Stimulated activated CD4-positive, alpha-beta T cell treated with anti-CD3 and anti-CD28 coated beads, Interleukin-2, amount 100 ng/mL, for 48 hours (primary cell): Measurements from ENCODE around the gene RC3H1.
"Not testable (repeated sequence)": the region's sequence is repeated elsewhere in the genome, so short reads cannot be mapped to it uniquely, and the experiment has no call there.

Source experiments
- DNase-seq, 2 donors: peaks; one replicate each; pipeline ENCODE4 v3.0.0-alpha.2; 2020

Gene RC3H1

GRCh38 chr1:174018565-174018964 is 3.6 kb downstream of the RC3H1 start:
- no peak for DNase-seq

DNA sequence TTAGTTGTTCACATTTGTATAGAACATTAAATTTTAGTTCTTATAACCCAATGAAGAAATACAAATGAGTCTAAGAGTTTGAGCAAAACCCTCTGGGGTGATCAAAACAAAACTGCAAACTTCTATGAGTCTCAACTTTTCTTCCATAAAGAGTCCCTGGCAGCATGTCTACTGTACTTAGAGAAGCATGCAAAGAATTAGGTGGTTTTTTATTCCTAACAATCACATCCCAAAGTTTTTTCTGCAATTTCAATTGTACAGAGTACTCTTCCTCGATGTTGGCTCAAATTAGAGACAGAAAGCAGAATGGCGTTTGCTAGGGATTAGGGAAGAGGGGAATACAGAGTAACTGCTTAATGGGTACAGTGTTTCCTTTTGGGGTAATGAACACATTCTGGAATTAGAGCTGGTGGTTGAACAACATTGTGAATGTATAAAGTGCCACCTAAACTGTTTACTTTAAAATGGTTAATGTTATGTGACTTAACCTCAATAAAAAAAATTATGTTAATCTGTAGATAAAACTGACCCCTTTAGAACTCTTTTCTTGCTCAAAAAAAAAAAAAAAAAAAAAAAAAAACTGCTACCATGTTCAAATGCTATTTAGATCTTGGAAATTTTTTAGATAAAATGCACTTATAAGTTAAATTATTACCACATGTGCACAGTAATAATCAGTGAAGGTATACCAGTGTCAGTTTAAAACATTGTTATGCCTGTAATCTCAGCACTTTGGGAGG is 4.8 kb downstream of the RC3H1 start:
- DNase-seq: no peak

GRCh38 chr1:174013864-174014418 is 8.2 kb downstream of the RC3H1 start:
- DNase-seq: no peak

GRCh38 chr1:174008979-174009378 is 13.2 kb downstream of the RC3H1 start:
- no peak for DNase-seq

DNA sequence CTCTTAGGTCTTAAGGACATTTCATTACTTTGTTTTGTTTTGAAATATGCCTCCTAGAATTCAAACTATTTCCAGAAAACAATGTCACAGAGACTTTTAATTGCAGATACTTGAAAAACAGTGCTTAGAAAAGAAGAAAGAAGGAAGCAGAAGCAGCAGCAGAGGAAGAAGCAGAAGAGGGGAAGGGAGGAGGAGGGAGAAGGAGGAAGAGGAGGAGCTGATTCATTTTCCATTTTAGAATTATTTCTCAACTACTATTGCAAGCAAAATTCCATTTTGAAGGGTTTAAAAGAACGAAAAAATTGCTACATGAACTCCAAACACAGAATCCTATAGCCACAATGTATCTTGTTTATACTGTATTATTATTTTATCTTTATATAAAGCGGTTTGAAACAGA is 13.9 kb downstream of the RC3H1 start:
- no peak for DNase-seq

DNA sequence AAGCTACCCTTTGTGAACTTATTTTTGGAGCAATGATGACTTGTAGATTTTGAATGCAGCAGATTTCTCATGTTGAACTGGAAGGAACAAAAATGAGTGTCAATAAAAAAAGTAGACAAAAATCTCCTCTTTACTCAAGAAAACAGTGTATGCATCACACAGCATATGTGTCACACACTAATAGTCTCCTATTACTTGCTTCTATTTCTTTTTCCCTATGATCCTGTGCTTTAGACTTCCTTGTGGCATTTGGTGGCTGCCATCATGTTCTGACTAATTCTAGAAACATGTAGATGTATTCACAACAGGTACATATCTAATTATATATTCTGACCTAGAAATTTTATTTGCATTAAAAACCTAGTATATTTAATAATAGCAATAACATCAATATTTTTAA is 14.3 kb downstream of the RC3H1 start:
- DNase-seq: no peak

- no peak for DNase-seq
These were observed 17.1 kb downstream of the RC3H1 start for GRCh38 chr1:174005032-174005431.

DNA sequence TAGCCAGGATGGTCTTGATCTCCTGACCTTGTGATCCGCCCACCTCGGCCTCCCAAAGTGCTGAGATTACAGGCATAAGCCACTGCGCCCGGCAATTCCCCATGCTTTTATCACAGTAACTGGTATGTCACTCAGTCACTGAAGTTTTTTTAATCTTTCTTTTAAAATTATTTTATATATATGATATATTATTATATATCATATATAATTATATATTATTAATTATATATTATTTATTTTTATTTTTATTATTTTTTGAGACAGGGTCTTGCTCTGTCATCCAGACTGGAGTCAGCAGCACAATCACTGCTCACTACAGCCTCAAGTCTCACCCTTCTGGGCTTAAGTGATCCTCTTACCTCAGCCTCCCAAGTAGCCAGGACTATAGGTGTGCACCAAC is 18.3 kb downstream of the RC3H1 start:
- no peak for DNase-seq

DNA sequence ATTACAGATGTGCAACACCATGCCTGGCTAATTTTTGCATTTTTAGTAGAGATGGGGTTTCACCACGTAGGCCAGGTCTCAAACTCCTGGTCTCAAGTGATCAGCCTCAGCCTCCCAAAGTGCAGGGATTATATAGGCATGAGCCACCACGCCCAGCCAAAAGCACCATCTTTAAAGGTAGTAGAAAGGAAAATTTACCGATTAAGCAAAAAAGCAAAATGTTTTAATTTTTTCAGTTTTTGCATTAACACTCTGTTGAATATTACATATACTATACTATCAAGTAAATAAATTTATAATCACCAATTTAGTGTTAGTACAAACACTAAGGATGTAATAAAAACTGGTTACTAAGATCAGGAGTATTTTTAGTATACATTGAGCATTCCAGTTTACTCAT is 20.6 kb downstream of the RC3H1 start:
- no peak for DNase-seq

DNA sequence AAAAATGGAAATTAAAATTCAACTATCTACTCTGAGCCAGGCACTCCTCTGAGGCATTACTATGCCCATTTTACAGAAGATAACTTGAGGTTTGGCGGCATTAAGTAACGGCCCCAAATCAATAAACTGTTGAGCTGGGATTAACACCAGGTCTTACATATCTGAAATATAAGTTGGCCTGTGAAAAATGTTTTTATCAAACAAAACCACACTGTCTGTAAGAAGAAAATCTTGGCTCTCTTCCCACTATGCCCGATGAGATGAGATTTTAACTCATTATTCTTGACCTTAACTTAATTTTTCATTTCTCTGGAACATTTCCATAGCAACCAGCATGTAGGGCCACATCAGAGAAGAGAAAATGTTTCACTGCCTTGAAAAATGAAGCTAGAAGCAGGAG is 21.8 kb downstream of the RC3H1 start:
- DNase-seq: no peak

DNA sequence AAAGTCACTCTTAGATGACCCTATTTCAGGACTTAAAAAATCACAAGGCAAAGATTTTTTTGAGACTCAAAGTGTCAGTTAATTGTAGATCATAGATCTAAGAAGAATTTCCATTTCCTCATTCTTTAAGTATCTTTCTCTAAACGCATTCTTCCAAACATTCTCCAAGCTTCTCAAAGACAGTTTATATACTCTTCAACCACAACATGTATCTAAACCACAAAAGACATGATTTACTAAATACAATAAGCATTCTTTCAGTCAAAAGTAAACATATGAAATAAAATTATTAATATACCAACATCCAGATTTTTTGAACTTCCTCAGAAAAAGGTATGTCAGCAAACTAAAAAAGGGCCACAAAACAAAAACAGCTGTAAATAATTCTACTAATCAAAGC is 24.4 kb downstream of the RC3H1 start:
- DNase-seq: no peak

DNA sequence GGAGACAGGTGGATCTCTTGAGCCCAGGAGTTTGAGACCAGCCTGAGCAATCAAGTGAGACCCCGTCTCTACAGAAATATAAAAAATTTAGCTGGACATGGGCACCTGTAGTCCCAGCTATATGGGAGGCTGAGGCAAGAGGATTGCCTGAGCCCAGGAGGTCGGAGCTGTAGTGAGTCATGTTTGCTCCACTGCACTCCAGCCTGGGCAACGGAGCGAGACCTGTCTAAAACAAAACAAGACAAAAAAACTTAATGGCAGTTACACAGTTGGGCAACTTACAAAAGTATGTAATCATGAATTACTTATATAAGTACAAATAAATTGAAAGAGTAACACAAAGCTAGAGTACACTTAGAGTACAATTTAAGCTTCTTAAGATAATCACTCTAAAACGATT is 25.2 kb downstream of the RC3H1 start:
- no peak for DNase-seq

GRCh38 chr1:173995475-173995874 is 26.7 kb downstream of the RC3H1 start:
- no peak for DNase-seq

DNA sequence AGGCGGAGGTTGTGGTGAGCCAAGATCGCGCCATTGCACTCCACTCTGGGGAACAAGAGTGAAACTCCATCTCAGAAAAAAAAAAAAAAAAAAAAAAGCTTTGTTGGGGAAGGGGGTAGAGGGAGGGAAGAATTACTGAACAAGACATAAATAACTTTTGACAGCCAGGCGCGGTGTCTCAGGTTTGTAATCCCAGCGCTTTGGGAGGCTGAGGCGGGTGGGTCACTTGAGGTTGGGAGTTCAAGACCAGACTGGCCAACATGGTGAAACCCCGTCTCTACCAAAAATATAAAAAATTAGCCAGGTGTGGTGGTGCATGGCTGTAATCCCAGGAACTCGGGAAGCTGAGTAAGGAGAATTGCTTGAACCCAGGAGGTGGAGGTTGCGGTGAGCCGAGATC is 28.2 kb downstream of the RC3H1 start:
- not testable (repeated sequence) for DNase-seq

DNA sequence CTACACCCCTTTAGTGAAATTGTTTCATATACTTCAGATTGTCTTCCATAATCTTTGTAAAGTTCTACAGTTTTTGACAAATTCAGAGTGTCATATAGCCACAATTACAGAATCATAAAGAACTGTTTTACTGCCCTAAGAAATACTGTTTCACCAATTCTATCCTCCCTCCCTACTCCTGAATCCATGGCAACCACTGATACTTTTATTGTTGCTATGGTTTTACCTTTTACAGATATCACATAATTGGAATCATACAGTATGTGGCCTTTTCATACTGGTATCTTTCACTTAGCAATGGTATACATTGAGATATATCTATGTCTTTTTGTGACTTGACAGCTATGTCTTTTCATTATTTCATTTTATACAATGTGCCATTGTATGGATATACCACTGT is 34.1 kb downstream of the RC3H1 start:
- no peak for DNase-seq

DNA sequence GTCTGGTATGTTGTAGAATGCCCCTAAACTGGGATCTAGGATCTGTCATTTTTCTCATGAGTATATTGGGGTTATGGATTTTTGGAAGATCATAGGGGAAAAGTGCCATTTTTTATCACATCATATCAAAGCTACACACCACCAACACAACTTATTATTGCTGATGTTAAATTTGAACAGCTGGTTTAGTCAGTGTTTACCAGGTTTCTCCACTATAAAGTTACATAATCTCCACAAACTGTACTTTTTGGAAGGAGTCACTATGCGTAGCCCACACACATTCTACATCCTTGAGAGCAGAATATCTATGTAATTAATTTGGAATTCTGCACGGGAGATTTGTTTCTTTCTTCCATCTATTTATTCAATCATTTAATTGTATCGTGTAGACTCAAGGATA is 35.2 kb downstream of the RC3H1 start:
- DNase-seq: no peak

DNA sequence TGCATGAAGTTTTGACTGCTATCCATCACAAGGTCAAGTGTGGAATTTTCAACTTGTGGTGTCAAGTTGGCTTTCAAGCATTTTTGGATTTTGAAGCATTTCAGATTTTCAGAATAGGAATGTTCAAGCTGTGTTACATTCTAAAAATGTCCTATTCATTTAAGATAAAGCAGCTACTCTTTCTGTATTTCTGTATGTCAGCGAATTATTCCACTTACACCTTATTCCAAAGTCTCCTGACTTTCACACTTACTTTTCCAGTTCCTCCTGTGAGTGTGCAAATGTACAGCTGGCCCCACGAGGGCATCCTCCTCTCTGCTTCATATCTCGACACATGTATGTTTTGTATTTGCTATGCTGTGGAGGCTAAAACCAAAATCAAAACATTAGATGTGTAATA is 51.9 kb downstream of the RC3H1 start:
- no peak for DNase-seq

DNA sequence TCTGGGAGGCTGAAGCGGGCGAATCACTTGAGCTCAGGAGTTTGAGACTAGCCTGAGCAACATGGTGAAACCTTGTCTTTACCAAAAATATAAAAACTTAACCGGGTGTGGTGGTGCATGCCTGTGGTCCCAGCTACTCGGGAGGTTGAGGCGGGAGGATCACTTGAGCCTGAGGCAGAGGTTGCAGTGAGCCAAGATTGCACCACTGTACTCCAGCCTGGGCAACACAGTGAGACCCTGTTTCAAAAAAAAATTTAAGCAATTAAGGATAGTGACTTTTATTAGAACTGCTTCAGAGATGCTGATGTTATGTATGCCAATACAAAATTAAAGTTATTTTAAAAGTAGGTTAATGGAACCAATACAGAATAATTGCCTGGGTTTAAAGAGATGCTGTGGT is 56.3 kb downstream of the RC3H1 start:
- DNase-seq: not testable (repeated sequence)

DNA sequence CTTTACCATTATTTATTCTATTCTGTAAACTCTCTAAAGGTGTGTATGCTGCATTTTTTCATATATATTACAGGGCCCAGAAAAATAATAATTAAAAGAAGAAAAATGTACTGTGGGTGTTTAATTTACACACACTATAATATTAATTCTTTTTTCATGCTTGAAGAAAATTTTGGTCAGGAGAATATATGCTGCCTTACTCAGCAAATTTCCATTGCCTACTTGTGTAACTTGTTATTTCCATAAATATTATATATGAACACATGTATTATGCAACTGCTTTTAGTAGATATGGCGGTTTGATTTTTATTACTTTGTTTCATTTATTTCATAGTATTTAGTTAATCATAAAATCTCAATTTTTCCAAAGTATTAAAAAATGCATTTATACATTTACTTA is 58.7 kb downstream of the RC3H1 start:
- no peak for DNase-seq

GRCh38 chr1:173960625-173961024 is 61.5 kb downstream of the RC3H1 start:
- no peak for DNase-seq

DNA sequence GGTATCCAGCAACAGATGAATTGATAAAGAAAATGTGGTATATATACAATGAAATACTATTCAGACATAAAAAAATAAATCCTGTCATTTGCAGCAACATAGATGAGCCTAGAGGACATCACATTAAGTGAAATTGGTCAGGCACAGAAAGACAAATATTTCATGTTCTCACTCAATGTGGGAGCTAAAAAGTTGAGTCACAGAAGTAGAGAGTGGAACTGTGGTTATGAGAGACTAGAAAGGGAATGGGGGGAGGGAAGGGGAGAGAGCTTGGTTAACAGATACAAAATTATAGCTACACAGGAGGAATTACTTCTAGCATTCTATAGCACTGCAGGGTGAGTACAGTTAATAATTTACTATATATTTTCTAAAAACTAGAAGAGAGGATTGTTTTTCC is 68.0 kb downstream of the RC3H1 start:
- DNase-seq: no peak

GRCh38 chr1:173948594-173948993 is 73.6 kb downstream of the RC3H1 start:
- no peak for DNase-seq

- no peak for DNase-seq
These were observed 75.7 kb downstream of the RC3H1 start for GRCh38 chr1:173946380-173946921.

DNA sequence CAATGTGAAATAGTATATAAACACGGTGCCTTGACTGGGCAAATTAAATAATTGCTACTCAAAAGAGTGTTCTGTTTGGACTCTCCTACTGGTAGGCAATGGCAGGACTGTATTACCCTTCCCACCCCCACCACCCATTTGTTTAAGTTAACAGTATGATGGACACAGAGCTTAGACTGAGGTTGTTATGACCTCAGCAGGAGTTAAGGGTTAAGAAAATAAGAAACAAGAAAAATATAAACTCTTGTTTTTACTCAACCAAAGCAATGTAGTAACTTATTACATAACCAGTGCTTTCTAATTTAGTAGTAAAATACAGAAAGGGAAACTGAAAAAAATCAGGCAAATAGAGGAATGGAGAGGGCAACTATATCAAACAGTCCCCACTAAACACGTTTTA is 85.1 kb downstream of the RC3H1 start:
- no peak for DNase-seq

DNA sequence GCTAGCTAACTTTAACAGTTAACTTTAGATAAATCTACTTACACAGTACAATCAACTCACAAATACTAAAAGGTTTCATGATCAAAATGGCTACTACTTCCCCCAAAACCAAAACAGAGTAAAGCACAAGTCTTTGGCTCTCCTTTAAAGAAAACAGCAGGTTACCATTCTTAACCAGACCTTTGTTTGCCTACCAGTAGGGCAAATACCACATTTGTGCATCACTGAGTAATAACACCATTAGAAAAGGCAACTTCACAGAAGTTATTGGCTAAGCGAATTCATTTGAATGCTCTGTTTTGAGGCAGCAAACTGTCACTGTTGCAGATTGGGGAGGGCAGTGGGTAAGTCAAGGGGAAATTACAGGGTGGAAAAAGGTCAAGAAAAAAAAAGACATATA is 87.7 kb downstream of the RC3H1 start:
- DNase-seq: no peak
